Immature natural killer cell (primary cell): ENCODE measurements around the gene IL12RB2. TPM values are rescaled to one million over a fixed set of nuclear protein-coding genes. Genes with fewer than 3 reads are reported as not detected.

ENCODE experiments used
- DNase-seq, 3 donors: peaks; one replicate each; pipeline ENCODE4 v3.0.0; 2022; ENCODE audit warnings: mixed read lengths in 1 of 3
- H3K27ac Mint-ChIP-seq, 6 donors: one replicate each; pipeline ENCODE4 v1.8.0; 2020; ENCODE audit warnings: mixed read lengths in 6 of 6, mild to moderate bottlenecking in 5 of 6, inconsistent platforms in 4 of 6, moderate library complexity in 3 of 6
- H3K27me3 Mint-ChIP-seq, 3 donors: one replicate each; pipeline ENCODE4 v1.8.0; 2020 to 2021; ENCODE audit warnings: low read depth in 3 of 3, mild to moderate bottlenecking in 3 of 3, mixed read lengths in 3 of 3, moderate library complexity in 3 of 3, inconsistent platforms in 1 of 3
- H3K36me3 Mint-ChIP-seq, 3 donors: one replicate each; pipeline ENCODE4 v1.8.0; 2020; ENCODE audit warnings: mixed read lengths in 3 of 3, inconsistent platforms in 2 of 3, mild to moderate bottlenecking in 2 of 3
- H3K4me1 Mint-ChIP-seq, 2 donors: one replicate each; pipeline ENCODE4 v1.8.0; 2020; ENCODE audit warnings: inconsistent platforms in 2 of 2, mild to moderate bottlenecking in 2 of 2, mixed read lengths in 2 of 2, moderate library complexity in 1 of 2
- H3K4me3 Mint-ChIP-seq, 5 donors: one replicate each; pipeline ENCODE4 v1.8.0; 2020; ENCODE audit warnings: mild to moderate bottlenecking in 5 of 5, mixed read lengths in 5 of 5, inconsistent platforms in 3 of 5, moderate library complexity in 3 of 5
- H3K9me3 Mint-ChIP-seq, 6 donors: one replicate each; pipeline ENCODE4 v1.8.0; 2020; ENCODE audit warnings: mild to moderate bottlenecking in 6 of 6, mixed read lengths in 6 of 6, inconsistent platforms in 4 of 6, moderate library complexity in 3 of 6
- polyA plus RNA-seq, 3 donors: library from polyadenylated mRNA; unstranded; fragments of 300-500 nt; fragmentation: Illumina TruSeq; gene quantifications; one replicate each; pipeline ENCODE4 v1.2.3, GENCODE V29; 2021

Gene IL12RB2
- polyA plus RNA-seq, 3 donors from 2014 or later = 33.3 to 68.1 (median 40.5) TPM

DNA sequence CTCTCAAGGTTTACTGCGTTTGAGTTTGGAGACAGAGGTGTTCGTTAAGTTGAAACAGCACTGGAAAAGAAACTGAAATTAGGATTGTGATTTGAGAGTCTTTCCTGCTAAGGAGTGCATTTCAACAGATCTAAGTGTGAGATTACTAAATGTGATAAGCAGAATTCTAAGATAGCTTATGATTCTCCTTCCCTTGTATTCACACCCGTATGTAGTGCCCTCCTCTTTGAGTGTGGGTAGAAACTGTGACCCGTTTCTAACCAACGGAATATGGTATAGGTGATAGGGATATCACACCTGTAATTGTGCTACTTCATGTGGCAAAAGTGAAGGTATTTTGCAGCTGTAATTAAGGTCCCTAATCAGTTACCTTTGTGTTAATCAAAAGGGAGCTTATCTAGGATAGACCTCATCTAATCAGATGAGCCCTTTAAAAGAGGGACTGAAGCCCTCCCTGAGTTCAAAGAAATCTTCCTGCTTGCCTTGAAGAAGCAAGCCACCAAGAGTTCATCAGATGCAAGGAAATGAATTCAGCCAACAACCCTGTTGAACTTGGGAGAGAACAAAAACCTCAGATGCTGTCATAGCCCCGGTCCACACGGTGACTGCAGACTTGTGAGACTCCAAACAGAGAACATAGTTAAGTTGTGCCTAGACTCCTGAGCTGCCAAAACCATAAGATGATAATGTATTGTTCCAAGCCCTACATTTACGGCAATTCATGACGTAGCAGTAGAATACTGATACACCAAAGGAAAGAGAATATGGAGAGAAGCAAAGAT is 12.6 kb upstream of the IL12RB2 start:
- Mint-ChIP-seq H3K27me3 (peaks cover 2 to 3% (median 2%) of the 10 kb centered on the region in 3 donors), H3K27ac (peak overlapping the region; percentile 5 to 91 (median 72)), H3K9me3 (peaks cover 0 to 3% (median 0%) of the 10 kb centered on the region in 6 donors), H3K4me3 (peak overlapping the region in 4 of 5 donors; percentile 47 to 60 (median 56)), H3K36me3 (peaks cover 0 to 4% (median 0%) of the 10 kb centered on the region in 3 donors), H3K4me1 (peaks cover 27 to 38% of the 10 kb centered on the region in 2 donors)
- DNase-seq = peak; percentile 38 to 57 (median 43)

- Mint-ChIP-seq H3K36me3 (no peaks in the 10 kb centered on the region), H3K27ac (no peak overlapping the region), H3K4me1 (peaks cover 25 to 41% of the 10 kb centered on the region in 2 donors), H3K27me3 (peaks cover 0 to 3% (median 2%) of the 10 kb centered on the region in 3 donors), H3K4me3 (no peak overlapping the region), H3K9me3 (peaks cover 0 to 3% (median 0%) of the 10 kb centered on the region in 6 donors)
- no peak for DNase-seq
These were observed 8.9 kb upstream of the IL12RB2 start for GRCh38 chr1:67298762-67299161.

DNA sequence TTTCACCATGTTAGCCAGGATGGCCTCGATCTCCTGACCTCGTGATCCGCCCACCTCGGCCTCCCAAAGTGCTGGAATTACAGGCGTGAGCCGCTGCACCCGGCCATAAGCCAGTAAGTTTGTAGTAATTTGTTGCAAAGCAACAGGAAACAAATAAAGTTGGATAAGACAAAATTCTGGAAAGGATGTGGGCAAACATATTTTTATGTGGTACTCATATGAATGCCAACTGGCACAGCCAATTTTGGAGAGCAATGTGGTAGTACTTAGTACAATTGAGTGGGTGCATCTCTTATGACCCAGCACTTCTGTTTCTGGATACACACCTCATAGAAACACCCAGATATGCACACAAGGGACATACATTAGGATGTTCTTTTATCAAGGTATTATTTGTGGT is 8.4 kb upstream of the IL12RB2 start:
- Mint-ChIP-seq H3K4me3 (no peak overlapping the region), H3K9me3 (peaks cover 0 to 3% (median 0%) of the 10 kb centered on the region in 6 donors), H3K36me3 (no peaks in the 10 kb centered on the region), H3K27me3 (peaks cover 0 to 3% (median 2%) of the 10 kb centered on the region in 3 donors), H3K27ac (peak overlapping the region in 1 of 6 donors; percentile 25), H3K4me1 (peaks cover 27 to 41% of the 10 kb centered on the region in 2 donors)
- DNase-seq = no peak

GRCh38 chr1:67300561-67300960 is 7.1 kb upstream of the IL12RB2 start:
- Mint-ChIP-seq H3K27me3 (peaks cover 0 to 2% (median 0%) of the 10 kb centered on the region in 3 donors), H3K36me3 (no peaks in the 10 kb centered on the region), H3K9me3 (no peaks in the 10 kb centered on the region), H3K27ac (peak overlapping the region in 1 of 6 donors; percentile 19), H3K4me3 (no peak overlapping the region), H3K4me1 (peaks cover 19 to 37% of the 10 kb centered on the region in 2 donors)
- DNase-seq = no peak

GRCh38 chr1:67304023-67304422 is 3.6 kb upstream of the IL12RB2 start:
- Mint-ChIP-seq H3K4me1 (peaks cover 30 to 55% of the 10 kb centered on the region in 2 donors), H3K27ac (peak overlapping the region; percentile 57 to 90 (median 68)), H3K9me3 (no peaks in the 10 kb centered on the region), H3K27me3 (peaks cover 0 to 8% (median 6%) of the 10 kb centered on the region in 3 donors), H3K36me3 (no peaks in the 10 kb centered on the region), H3K4me3 (peak overlapping the region; percentile 23 to 75 (median 47))
- DNase-seq = no peak

DNA sequence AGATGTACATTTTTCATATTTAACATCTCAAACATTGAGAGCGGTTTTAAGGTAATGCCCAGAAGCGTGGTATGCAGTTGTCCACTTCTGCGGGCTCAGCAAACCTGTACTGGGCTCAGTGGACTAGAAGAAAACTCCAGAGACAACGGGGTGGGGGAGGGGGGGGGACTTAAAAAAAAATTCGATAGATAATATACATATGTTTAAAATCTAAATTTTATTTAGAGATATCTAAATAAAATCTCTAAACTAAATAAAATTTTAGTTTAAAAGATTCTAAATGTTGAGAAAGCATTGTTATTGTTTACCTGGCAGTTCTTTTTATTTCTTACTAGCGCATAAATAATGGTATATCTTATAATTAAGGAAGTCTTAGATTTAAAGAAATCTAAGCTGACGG is 1.1 kb upstream of the IL12RB2 start:
- peak overlapping the region; percentile 80 to 95 (median 93) for H3K27ac Mint-ChIP-seq

GRCh38 chr1:67308136-67308535 is 463 bp downstream of the IL12RB2 start:
- Mint-ChIP-seq H3K27me3 (peaks cover 3 to 9% (median 8%) of the 10 kb centered on the region in 3 donors), H3K4me1 (peaks cover 52 to 89% of the 10 kb centered on the region in 2 donors), H3K36me3 (peaks cover 0 to 3% (median 0%) of the 10 kb centered on the region in 3 donors), H3K27ac (peak overlapping the region; percentile 78 to 98 (median 93)), H3K4me3 (peak overlapping the region; percentile 85 to 96 (median 93)), H3K9me3 (no peaks in the 10 kb centered on the region)
- DNase-seq = peak in 2 of 3 donors; percentile 26 to 30

More for the DNA sequence above, 1.1 kb upstream of the IL12RB2 start:
- Mint-ChIP-seq H3K9me3 (no peaks in the 10 kb centered on the region), H3K4me1 (peaks cover 46 to 73% of the 10 kb centered on the region in 2 donors), H3K27me3 (peaks cover 0 to 9% (median 8%) of the 10 kb centered on the region in 3 donors), H3K36me3 (peaks cover 0 to 3% (median 0%) of the 10 kb centered on the region in 3 donors), H3K4me3 (peak overlapping the region; percentile 89 to 96 (median 95))
- no peak for DNase-seq

DNA sequence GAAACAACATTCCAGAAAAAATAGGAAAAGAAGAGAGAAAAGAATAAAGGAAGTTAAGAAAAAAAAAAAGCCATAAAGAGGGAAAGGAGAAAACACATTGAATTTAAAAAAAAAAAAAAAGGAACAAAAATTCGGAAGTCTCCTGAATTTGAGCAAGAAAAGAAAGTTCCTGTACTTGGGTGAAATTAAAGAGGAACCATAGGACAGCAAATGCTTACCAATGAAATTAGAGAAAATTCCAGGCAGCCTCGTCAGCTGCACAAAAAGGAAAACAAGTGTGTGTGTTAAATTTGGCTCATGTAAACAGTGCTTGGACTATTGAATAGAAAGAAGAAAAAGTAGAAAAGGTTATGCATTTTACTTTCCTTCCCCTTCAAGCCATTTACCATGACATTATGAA is 4.9 kb downstream of the IL12RB2 start:
- H3K27me3 Mint-ChIP-seq = peaks cover 3 to 5% (median 3%) of the 10 kb centered on the region in 3 donors
- H3K4me3 Mint-ChIP-seq = peak overlapping the region in 1 of 5 donors; percentile 24
- DNase-seq = no peak
- H3K4me1 Mint-ChIP-seq = peaks cover 51 to 53% of the 10 kb centered on the region in 2 donors
- H3K27ac Mint-ChIP-seq = peak overlapping the region in 2 of 6 donors; percentile 65 to 67
- peaks cover 0 to 3% (median 0%) of the 10 kb centered on the region in 3 donors for H3K36me3 Mint-ChIP-seq
- no peaks in the 10 kb centered on the region for H3K9me3 Mint-ChIP-seq

- Mint-ChIP-seq H3K4me1 (peaks cover 42 to 44% of the 10 kb centered on the region in 2 donors), H3K4me3 (peak overlapping the region in 1 of 5 donors; percentile 19), H3K9me3 (no peaks in the 10 kb centered on the region), H3K27me3 (peaks cover 0 to 3% (median 3%) of the 10 kb centered on the region in 3 donors), H3K27ac (peak overlapping the region in 3 of 6 donors; percentile 17 to 71 (median 55)), H3K36me3 (peaks cover 0 to 3% (median 0%) of the 10 kb centered on the region in 3 donors)
- no peak for DNase-seq
These were observed 6.4 kb downstream of the IL12RB2 start for GRCh38 chr1:67313934-67314671.

GRCh38 chr1:67314696-67315095 is 7.0 kb downstream of the IL12RB2 start:
- Mint-ChIP-seq H3K27me3 (peaks cover 0 to 3% (median under 1%) of the 10 kb centered on the region in 3 donors), H3K27ac (peak overlapping the region in 1 of 6 donors; percentile 71), H3K9me3 (no peaks in the 10 kb centered on the region), H3K4me1 (peaks cover 36 to 47% of the 10 kb centered on the region in 2 donors), H3K36me3 (peaks cover 0 to 4% (median 0%) of the 10 kb centered on the region in 3 donors), H3K4me3 (peak overlapping the region in 1 of 5 donors; percentile 41)
- no peak for DNase-seq

GRCh38 chr1:67316180-67316902 is 8.7 kb downstream of the IL12RB2 start:
- H3K27ac Mint-ChIP-seq = no peak overlapping the region
- no peak for DNase-seq
- peaks cover 0 to 5% (median 0%) of the 10 kb centered on the region in 3 donors for H3K36me3 Mint-ChIP-seq
- H3K4me1 Mint-ChIP-seq = peaks cover 20 to 44% of the 10 kb centered on the region in 2 donors
- H3K4me3 Mint-ChIP-seq = peak overlapping the region in 1 of 5 donors; percentile 27
- peaks cover 0 to 3% (median 0%) of the 10 kb centered on the region in 3 donors for H3K27me3 Mint-ChIP-seq
- H3K9me3 Mint-ChIP-seq = no peaks in the 10 kb centered on the region

DNA sequence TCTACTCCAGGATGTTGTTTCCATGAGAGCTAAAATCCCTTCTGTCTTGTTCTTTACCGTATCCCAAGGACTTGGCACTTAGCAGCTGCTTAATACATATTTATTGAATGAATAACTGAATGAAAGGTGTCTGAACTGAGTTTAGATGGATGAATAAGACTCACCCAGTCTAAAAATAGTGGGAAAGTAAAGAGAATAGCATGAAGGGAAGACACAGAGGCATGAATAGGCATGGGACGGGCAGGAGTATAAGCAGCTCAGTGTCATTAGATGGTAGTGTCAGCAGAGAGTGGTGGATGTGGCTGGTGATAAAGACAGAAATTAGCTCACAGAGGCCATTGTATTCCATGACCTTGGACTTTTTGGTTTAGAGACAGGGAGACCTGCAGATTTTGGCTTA is 9.2 kb downstream of the IL12RB2 start:
- no peak overlapping the region for H3K4me3 Mint-ChIP-seq
- H3K27ac Mint-ChIP-seq = no peak overlapping the region
- no peak for DNase-seq
- H3K27me3 Mint-ChIP-seq = peaks cover 0 to 3% (median 0%) of the 10 kb centered on the region in 3 donors
- no peaks in the 10 kb centered on the region for H3K9me3 Mint-ChIP-seq
- peaks cover under 1 to 9% (median 2%) of the 10 kb centered on the region in 3 donors for H3K36me3 Mint-ChIP-seq
- H3K4me1 Mint-ChIP-seq = peaks cover 14 to 50% of the 10 kb centered on the region in 2 donors

GRCh38 chr1:67317803-67318202 is 10.1 kb downstream of the IL12RB2 start:
- no peak overlapping the region for H3K27ac Mint-ChIP-seq
- H3K27me3 Mint-ChIP-seq = peaks cover 0 to 2% (median 0%) of the 10 kb centered on the region in 3 donors
- peaks cover 5 to 55% of the 10 kb centered on the region in 2 donors for H3K4me1 Mint-ChIP-seq
- DNase-seq = peak; percentile 53 to 70 (median 65)
- no peaks in the 10 kb centered on the region for H3K9me3 Mint-ChIP-seq
- H3K4me3 Mint-ChIP-seq = no peak overlapping the region
- H3K36me3 Mint-ChIP-seq = peaks cover 5 to 14% (median 7%) of the 10 kb centered on the region in 3 donors
